Activated gamma-delta T cell (primary cell): Measurements from ENCODE around the gene LAIR1.
"Not testable (repeated sequence)": the region's sequence is repeated elsewhere in the genome, so short reads cannot be mapped to it uniquely, and the experiment has no call there.

Source experiments
- DNase-seq: peaks from one replicate; lab custom pipeline; 2025; lab: John Stamatoyannopoulos, UW

Gene LAIR1

GRCh38 chr19:54341295-54341694, 23.4 kb downstream of the LAIR1 start:
- DNase-seq: no peak

GRCh38 chr19:54339646-54340358, 24.9 kb downstream of the LAIR1 start:
- no peak for DNase-seq

GRCh38 chr19:54338521-54338920, 26.2 kb downstream of the LAIR1 start:
- DNase-seq: no peak

- DNase-seq: no peak
These were observed 26.9 kb downstream of the LAIR1 start for GRCh38 chr19:54337858-54338230.

DNA sequence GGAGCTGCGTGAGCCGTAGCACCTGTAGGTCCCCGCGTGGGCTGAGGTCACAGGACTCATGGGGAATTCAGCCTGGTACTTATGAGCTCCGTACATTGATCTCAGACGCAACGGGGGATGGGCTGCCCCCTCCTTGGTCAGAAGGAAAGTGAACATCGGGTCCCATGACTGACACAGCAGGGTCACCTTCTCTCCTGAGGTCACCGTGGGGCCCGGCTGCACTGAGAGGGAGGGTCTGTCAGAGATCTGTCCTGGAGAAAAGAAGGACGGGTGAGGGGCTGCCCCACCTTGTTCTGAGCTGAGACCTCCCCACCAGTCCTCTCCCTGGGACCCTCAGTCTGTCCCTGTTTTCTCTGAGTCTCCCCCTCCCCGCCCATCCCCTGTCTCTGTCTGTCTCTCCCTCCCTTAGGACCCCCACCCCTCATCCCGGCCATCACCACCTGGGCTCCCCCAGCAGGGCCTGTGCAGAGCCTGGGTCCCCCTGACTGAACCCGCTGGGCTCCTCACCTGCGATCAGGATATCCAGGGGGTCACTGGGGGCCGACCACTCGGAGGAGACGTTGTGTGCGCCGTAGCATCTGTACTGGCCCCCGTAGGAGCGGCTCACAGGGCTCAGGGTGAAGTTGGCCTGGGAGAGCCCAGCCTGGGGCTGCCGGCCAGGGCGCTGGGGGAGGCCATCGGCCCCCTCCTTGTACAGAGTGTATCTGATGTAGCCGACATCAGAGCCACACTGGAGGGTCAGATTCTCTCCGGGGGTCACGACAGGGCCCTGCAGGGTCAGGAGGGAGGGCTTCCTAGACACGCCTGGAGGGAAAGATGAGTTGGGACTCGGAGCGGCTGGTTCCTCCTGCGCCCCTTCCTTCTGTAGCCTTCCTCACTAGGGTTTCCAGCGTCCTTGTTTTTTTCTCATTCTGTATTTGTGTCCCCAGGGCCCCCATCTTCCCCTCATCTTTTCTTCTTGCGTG, 27.6 kb downstream of the LAIR1 start:
- no peak for DNase-seq

DNA sequence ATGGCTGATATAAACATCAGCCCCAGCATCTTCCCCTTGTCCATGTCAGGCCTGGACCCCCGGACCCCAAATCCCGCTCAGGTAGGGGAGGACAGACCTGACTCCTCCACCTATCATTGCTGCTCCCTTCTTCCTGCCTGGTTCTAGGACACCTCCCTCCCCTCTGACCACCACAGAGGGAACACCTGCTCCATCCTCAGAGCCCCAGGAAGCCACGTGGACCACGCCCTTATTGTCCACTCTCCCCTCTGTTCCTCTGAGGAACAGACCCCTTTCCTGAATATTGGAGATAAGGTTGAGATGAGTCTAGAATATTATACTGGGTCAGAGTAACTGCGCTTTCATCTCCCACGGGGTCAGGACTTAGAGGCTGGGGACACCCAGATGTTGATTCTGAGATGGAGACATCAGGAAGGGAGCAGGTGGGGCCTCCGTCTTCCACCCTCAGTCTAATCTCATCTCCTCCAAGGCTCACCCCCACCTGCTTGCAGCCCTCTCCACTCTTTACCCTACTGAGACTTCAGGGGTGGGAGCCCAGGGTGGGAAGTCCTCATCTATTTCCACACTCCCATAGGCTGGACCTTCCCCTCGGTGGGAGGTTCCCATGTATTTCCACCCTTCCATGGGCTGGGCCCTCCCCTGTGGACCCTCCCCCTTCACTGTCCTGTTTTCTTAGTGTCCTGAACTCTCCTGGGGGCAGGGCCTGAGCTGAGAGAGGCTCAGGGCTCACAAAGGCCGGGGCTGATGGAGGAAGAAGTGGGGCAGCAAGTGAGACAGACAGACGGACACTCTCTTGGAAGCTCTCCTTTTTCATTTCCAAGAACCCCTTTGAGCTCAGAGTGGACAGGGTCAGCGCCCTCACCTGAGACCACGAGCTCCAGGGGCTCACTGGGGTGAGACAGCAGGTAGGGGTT, 28.5 kb downstream of the LAIR1 start:
- DNase-seq: no peak

DNA sequence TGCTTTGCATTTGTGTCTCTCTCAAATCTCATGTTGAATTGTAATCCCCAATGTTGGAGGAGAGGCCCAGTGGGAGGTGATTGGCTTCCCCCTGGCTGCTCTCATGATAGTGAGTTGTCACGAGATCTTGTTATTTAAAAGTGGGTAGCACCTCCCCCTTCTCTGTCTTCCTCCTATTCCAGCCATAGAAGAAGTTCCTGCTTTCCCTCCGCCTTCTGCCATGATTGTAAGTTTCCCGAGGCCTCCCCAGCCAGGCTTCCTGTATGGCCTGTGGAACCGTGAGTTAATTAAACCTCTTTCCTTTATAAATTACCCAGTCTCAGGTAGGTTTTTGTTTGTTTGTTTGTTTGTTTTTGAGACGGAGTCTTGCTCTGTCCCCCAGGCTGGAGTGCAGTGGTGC, 29.6 kb downstream of the LAIR1 start:
- DNase-seq: no peak

DNA sequence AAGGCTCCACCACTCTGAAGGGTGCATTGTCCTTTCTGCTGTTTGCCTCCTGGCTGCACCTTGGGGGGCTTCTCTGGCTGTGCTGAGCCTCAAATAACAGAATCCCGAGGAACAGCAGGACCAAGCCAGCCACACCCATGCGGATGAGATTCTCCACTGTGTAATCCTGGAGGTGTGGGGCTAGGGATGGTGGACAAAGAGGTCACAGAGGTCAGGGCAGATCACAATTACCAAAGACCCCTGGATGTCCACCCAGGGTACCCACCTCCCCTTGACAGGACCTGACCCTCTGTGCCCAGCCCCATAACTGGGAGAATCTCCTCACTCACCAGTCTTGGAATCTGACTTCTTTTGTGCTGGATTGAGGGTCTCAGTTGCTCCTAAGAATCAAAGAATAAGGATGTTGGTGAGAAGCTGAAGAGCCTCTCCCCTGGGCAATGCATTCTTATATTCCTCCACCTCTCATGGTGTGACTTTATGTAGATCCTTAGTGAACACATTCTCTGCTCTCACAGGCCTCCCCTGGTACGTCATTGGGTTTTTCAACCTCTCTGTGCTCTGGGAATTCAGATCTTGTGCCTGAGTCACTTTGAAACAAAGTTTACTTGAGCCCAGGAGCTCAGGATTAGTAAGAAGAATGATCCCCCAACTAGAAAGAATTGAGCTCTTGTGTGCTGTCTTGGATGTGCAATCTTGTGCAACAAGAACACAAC, 31.0 kb downstream of the LAIR1 start:
- no peak for DNase-seq

DNA sequence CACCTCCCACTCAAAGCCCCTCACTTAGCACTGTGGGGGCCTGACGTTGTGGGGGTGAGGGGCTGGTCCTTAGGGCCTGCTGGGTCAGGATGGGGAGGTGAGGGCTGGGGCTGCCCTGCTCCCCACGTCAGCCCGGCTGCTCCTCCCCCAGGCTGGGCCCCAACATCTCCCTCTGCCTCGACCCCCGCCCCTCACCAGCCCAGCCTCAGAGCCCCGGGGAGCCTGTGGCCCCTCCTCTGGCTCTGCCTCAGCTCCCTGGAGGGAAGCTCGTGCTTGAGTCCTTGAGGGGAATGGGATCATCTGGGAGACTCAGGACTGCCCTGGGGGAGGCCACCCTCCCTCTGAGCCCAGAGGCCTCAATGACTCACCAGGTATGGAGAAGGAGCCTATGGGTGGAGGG, 32.6 kb downstream of the LAIR1 start:
- no peak for DNase-seq

DNA sequence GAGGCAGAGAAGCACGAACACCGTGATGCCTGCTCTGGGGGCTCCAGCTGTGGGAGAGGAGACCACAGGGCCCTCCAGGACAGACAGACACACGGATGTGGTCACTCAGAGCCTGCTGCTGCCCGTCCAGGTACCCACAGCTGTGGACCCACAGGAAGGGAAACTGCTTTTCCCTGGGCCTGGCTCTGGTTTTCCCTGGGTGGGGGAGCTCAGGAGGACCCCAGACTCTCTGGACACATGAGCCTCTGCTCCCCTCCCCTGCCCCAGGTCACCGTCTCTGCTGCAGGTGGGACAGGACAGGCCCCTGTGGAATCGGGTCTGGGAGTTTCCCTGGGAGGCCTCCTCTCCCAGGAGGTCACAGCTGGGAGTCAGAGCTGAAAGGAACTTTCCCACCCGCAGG, 33.1 kb downstream of the LAIR1 start:
- DNase-seq: no peak

DNA sequence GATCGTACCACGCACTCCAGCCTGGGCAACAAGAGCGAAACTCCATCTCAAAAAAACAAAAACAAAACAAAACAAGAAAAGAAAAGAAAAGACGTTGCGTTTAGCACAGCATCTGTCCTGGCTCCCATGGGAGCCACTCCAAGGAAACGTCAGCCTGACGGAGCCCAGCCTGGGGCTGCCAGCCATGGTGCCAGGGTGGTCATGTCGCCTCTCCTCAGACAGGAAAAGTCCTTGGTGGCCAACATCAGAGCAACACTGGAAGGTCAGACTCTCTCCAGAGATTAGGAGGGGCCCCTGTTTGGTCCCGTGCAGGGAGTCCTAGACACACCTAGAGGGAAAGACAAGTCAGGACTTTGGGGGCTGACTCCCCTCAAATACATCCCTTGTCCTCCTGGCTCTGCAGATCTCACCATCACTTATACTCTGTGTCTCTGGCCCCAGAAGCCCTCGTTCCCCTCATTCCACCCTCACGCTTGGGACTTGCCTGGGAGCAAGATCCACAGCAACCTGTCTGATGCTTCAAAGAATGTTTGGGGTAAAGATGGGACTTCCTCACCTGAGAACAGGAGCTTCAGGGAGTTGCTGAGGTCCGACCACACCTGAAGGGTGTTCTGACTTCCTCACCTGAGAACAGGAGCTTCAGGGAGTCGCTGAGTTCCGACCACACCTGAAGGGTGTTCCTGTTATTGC, 35.1 kb downstream of the LAIR1 start:
- no peak for DNase-seq

- DNase-seq: not testable (repeated sequence)
These were observed 36.0 kb downstream of the LAIR1 start for GRCh38 chr19:54328781-54329180.

DNA sequence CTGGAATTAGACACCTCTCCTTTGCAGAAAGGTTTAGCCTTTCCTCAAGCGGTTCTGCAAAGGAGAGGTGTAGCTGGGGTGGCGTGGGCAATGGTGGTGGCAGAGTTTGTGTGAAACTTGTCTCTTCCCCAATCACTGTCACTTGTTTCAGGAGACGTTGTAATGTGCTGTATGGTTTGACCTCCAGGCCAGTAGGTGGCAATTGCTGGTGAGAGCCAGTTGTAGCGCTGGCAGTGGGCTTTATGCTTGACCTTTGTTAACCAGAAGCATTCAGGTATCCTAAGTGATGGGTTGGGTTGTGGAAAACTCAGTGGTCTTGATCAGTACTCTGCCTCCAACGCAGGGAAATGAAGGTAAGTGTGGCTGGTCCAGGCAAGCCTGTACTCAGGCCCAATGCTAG, 39.1 kb downstream of the LAIR1 start:
- no peak for DNase-seq

- DNase-seq: no peak
These were observed 39.5 kb downstream of the LAIR1 start for GRCh38 chr19:54325194-54325621.

GRCh38 chr19:54324071-54324470, 40.7 kb downstream of the LAIR1 start:
- no peak for DNase-seq

GRCh38 chr19:54322934-54323333, 41.8 kb downstream of the LAIR1 start:
- DNase-seq: not testable (repeated sequence)

DNA sequence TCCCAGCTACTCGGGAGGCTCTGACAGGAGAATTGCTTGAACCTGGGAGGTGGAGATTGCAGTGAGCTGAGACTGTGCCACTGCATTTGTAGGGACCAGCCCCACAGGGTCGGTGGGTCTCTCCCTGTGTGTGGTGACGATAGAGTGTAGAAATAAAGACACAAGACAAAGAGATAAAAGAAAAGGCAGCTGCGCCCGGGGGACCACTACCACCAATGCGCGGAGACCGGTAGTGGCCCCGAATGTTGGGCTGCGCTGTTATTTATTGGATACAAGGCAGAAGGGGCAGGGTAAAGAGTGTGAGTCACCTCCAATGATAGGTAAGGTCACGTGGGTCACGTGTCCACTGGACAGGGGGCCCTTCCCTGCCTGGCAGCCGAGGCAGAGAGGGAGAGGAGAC, 42.4 kb downstream of the LAIR1 start:
- DNase-seq: not testable (repeated sequence)

- no peak for DNase-seq
These were observed 44.6 kb downstream of the LAIR1 start for GRCh38 chr19:54319892-54320670.

- no peak for DNase-seq
These were observed 45.7 kb downstream of the LAIR1 start for GRCh38 chr19:54319049-54319448.

- no peak for DNase-seq
These were observed 46.8 kb downstream of the LAIR1 start for GRCh38 chr19:54317965-54318240.
